ENCODE results near the gene KLK8.
"Not testable (repeated sequence)": the region's sequence is repeated elsewhere in the genome, so short reads cannot be mapped to it uniquely, and the experiment has no call there.

Gene KLK8

GRCh38 chr19:50983625-50984292 is 17.6 kb downstream of the KLK8 start, which contains the start of gene KLK7:
TSS of gene KLK7 (minus strand) at chr19:50983917. CDS start at chr19:50982399, 1,518 bp downstream.
- no peak for TF ChIP-seq POLR2A (IDR thresholded peaks at IDR 0.05; ENCODE audit: low read depth, low read length)
- FAIRE-seq (no peak), DNase-seq (ENCODE audit: insufficient read length, low spot score) (no peak)

- FAIRE-seq = no peak
- no peak for DNase-seq (ENCODE audit: insufficient read length, low spot score)
- no peak for TF ChIP-seq POLR2A (IDR thresholded peaks at IDR 0.05; ENCODE audit: low read depth, low read length)
Observed at GRCh38 chr19:50982186-50982585, 19.2 kb downstream of the KLK8 start.

- no peak for TF ChIP-seq POLR2A (IDR thresholded peaks at IDR 0.05; ENCODE audit: low read depth, low read length)
- FAIRE-seq = no peak
- DNase-seq (ENCODE audit: insufficient read length, low spot score) = no peak
Observed at GRCh38 chr19:50981587-50982146, 19.7 kb downstream of the KLK8 start.

GRCh38 chr19:50980208-50980607 is 21.2 kb downstream of the KLK8 start:
- FAIRE-seq (no peak), DNase-seq (ENCODE audit: insufficient read length, low spot score) (no peak)
- no peak for TF ChIP-seq POLR2A (IDR thresholded peaks at IDR 0.05; ENCODE audit: low read depth, low read length)

- no peak for FAIRE-seq
- no peak for DNase-seq (ENCODE audit: insufficient read length, low spot score)
- no peak for TF ChIP-seq POLR2A (IDR thresholded peaks at IDR 0.05; ENCODE audit: low read depth, low read length)
Observed at GRCh38 chr19:50979758-50980157, 21.6 kb downstream of the KLK8 start.

GRCh38 chr19:50978772-50979390 is 22.5 kb downstream of the KLK8 start:
- no peak for TF ChIP-seq POLR2A (IDR thresholded peaks at IDR 0.05; ENCODE audit: low read depth, low read length)
- DNase-seq (ENCODE audit: insufficient read length, low spot score) (no peak), FAIRE-seq (no peak)

- no peak for TF ChIP-seq POLR2A (IDR thresholded peaks at IDR 0.05; ENCODE audit: low read depth, low read length)
- no peak for FAIRE-seq
- DNase-seq (ENCODE audit: insufficient read length, low spot score) = no peak
Observed at GRCh38 chr19:50977626-50978025, 23.8 kb downstream of the KLK8 start.

GRCh38 chr19:50975766-50976165 is 25.6 kb downstream of the KLK8 start:
- no peak for TF ChIP-seq POLR2A (IDR thresholded peaks at IDR 0.05; ENCODE audit: low read depth, low read length)
- peak; percentile 45 for FAIRE-seq
- peak; percentile 75 for DNase-seq (ENCODE audit: insufficient read length, low spot score)

- no peak for FAIRE-seq
- DNase-seq (ENCODE audit: insufficient read length, low spot score) = no peak
Observed at GRCh38 chr19:50974702-50975556, 26.5 kb downstream of the KLK8 start.

GRCh38 chr19:50972795-50973376 is 28.5 kb downstream of the KLK8 start:
- TF ChIP-seq POLR2A (IDR thresholded peaks at IDR 0.05; ENCODE audit: low read depth, low read length) = no peak
- FAIRE-seq (no peak), DNase-seq (ENCODE audit: insufficient read length, low spot score) (no peak)

More at GRCh38 chr19:50974702-50975556, 26.5 kb downstream of the KLK8 start:
- no peak for TF ChIP-seq POLR2A (IDR thresholded peaks at IDR 0.05; ENCODE audit: low read depth, low read length)

GRCh38 chr19:50969810-50970209 is 31.6 kb downstream of the KLK8 start:
- not testable (repeated sequence) for FAIRE-seq; DNase-seq (ENCODE audit: insufficient read length, low spot score)

GRCh38 chr19:50969413-50969760 is 32.0 kb downstream of the KLK8 start, which contains the start of gene KLK6:
TSS of gene KLK6 (minus strand) at chr19:50969591. CDS start at chr19:50968104, 1,487 bp downstream.
- TF ChIP-seq POLR2A (IDR thresholded peaks at IDR 0.05; ENCODE audit: low read depth, low read length) = no peak
- FAIRE-seq = no peak
- no peak for DNase-seq (ENCODE audit: insufficient read length, low spot score)

GRCh38 chr19:50968716-50969412 is 32.5 kb downstream of the KLK8 start:
- no peak for TF ChIP-seq POLR2A (IDR thresholded peaks at IDR 0.05; ENCODE audit: low read depth, low read length)
- FAIRE-seq (no peak), DNase-seq (ENCODE audit: insufficient read length, low spot score) (no peak)
